Endothelial cell of umbilical vein (primary cell): ENCODE measurements around the gene B3GALT4. TPM values are rescaled to one million over a fixed set of nuclear protein-coding genes. Genes with fewer than 3 reads are reported as not detected.

Experiments used
- BruUV-seq: library from RNA; stranded (reverse); fragments of 400-500 nt; replicated peaks from 2 replicates; lab custom pipeline; 2021; lab: Mats Ljungman, UMichigan
- CTCF ChIA-PET: fragments of 300-600, 350-600 bp; sonication (Branson Sonifier 250); formaldehyde crosslinking; loops from one replicate; lab custom pipeline; 2021; ENCODE audit warnings: antibody characterized with exemption, inconsistent platforms; lab: Charles Lee
- POLR2A ChIA-PET: fragments of 300-600, 350-600 bp; sonication (Branson Sonifier 250); formaldehyde crosslinking; loops from one replicate; lab custom pipeline; 2021; ENCODE audit warnings: antibody characterized with exemption, inconsistent platforms; lab: Charles Lee
- DNase-seq: peaks from one replicate; pipeline ENCODE4 v3.0.0-alpha.2; 2011; ENCODE audit warnings: low read depth, low spot score
- FAIRE-seq: peaks from 2 replicates; lab custom pipeline; 2011; peaks lifted over from hg19 to GRCh38; lab: Jason Lieb, UNC
- H2AFZ ChIP-seq: 2 replicates; pipeline ENCODE4 v1.6.0; 2012; ENCODE audit warnings: low read depth, low read length, control low read depth, inconsistent platforms
- H3K27ac ChIP-seq: 2 replicates; pipeline ENCODE4 v1.5.1; 2011; ENCODE audit warnings: low read depth, mild to moderate bottlenecking, control low read depth, low read length, moderate library complexity; ENCODE audit not compliant: insufficient read depth
- H3K27me3 ChIP-seq, 2 experiments: 2 replicates each; pipeline versions ENCODE4 v1.6.0 to v1.6.1; 2011; ENCODE audit warnings: low read length in 2 of 2, mixed read lengths in 1 of 2; ENCODE audit not compliant: control insufficient read depth in 2 of 2, insufficient read depth in 2 of 2
- H3K36me3 ChIP-seq, 2 experiments: 2 replicates in 1 of 2; 3 replicates in 1 of 2; pipeline ENCODE4 v1.5.1; 2011; ENCODE audit warnings: low read length in 2 of 2, mild to moderate bottlenecking in 1 of 2, moderate library complexity in 1 of 2; ENCODE audit not compliant: control insufficient read depth in 2 of 2, insufficient read depth in 2 of 2; ENCODE audit errors: extremely low read depth in 1 of 2
- H3K4me1 ChIP-seq: 3 replicates; pipeline ENCODE4 v1.5.1; 2011; ENCODE audit warnings: mild to moderate bottlenecking, low read length; ENCODE audit not compliant: control insufficient read depth, insufficient read depth; ENCODE audit errors: extremely low read depth
- H3K4me2 ChIP-seq: 2 replicates; pipeline ENCODE4 v1.6.1; 2011; ENCODE audit warnings: low read length, control low read depth, mixed read lengths; ENCODE audit not compliant: insufficient read depth
- H3K4me3 ChIP-seq, 3 experiments: fragments of 200-600 bp in 1 of 3; sonication (generic), shearing (Covaris generic) in 1 of 3; replicated peaks in 1 of 3; 2 replicates each; pipeline ENCODE4 v1.5.1; 2011 to 2016; ENCODE audit warnings: control low read depth in 3 of 3, low read length in 3 of 3, mild to moderate bottlenecking in 2 of 3, inconsistent platforms in 1 of 3, low read depth in 1 of 3, moderate library complexity in 1 of 3; ENCODE audit not compliant: insufficient read depth in 1 of 3
- H3K79me2 ChIP-seq: 2 replicates; pipeline ENCODE4 v1.6.0; 2012; ENCODE audit warnings: low read length, inconsistent platforms; ENCODE audit not compliant: control insufficient read depth, insufficient read depth
- H3K9ac ChIP-seq: replicated peaks from 2 replicates; pipeline ENCODE3; 2011; ENCODE audit warnings: low read length, control low read depth; ENCODE audit not compliant: insufficient read depth; ENCODE audit errors: extremely low read depth
- H3K9me1 ChIP-seq: replicated peaks from 3 replicates; pipeline ENCODE4 v1.6.0; 2011; ENCODE audit warnings: mild to moderate bottlenecking, low read length; ENCODE audit not compliant: control insufficient read depth, insufficient read depth; ENCODE audit errors: extremely low read depth
- H3K9me3 ChIP-seq: replicated peaks from 2 replicates; pipeline ENCODE4 v1.5.1; 2012; ENCODE audit warnings: low read length, inconsistent platforms; ENCODE audit not compliant: control insufficient read depth, insufficient read depth
- H4K20me1 ChIP-seq: replicated peaks from 2 replicates; pipeline ENCODE3; 2011; ENCODE audit warnings: mild to moderate bottlenecking, low read length; ENCODE audit not compliant: control insufficient read depth, insufficient read depth; ENCODE audit errors: extremely low read depth
- EZH2 ChIP-seq: IDR thresholded peaks from 2 replicates; pipeline ENCODE4 v1.6.1; 2012; ENCODE audit warnings: borderline replicate concordance, low read depth, mild to moderate bottlenecking, moderate library complexity, low read length, inconsistent platforms; ENCODE audit not compliant: severe bottlenecking
- FOS ChIP-seq: IDR thresholded peaks from 2 replicates; pipeline ENCODE4 v1.6.1; 2011; ENCODE audit warnings: mild to moderate bottlenecking, low read length, moderate library complexity, borderline replicate concordance; ENCODE audit not compliant: insufficient read depth
- GATA2 ChIP-seq: IDR thresholded peaks from 2 replicates; pipeline ENCODE4 v1.7.0; 2011; ENCODE audit warnings: low read depth, mild to moderate bottlenecking, moderate library complexity, mixed read lengths, low read length; ENCODE audit not compliant: insufficient read length, insufficient read depth
- JUN ChIP-seq: IDR thresholded peaks from 2 replicates; pipeline ENCODE4 v1.6.1; 2011; ENCODE audit warnings: borderline replicate concordance, low read depth; ENCODE audit not compliant: insufficient read length, insufficient read depth
- MAX ChIP-seq: IDR thresholded peaks from 2 replicates; pipeline ENCODE4 v1.6.1; 2011; ENCODE audit not compliant: insufficient read depth, insufficient read length
- MYC ChIP-seq: IDR thresholded peaks from one replicate; pipeline ENCODE4 v1.6.1; 2011; ENCODE audit warnings: mild to moderate bottlenecking, low read depth, low read length
- POLR2A ChIP-seq: IDR thresholded peaks from 2 replicates; pipeline ENCODE4 v1.6.1; 2012; ENCODE audit warnings: low read depth, mild to moderate bottlenecking, control low read depth, low read length
- POLR2AphosphoS5 ChIP-seq: IDR thresholded peaks from 2 replicates; pipeline ENCODE4 v1.6.1; 2012; ENCODE audit warnings: low read depth, mild to moderate bottlenecking, control low read depth, low read length, moderate library complexity; ENCODE audit not compliant: insufficient read depth
- dilution Hi-C: fragments of 300-500 bp; cut with MboI; formaldehyde crosslinking; loops from one replicate; pipeline ENCODE4 v1.15.0; 2019; ENCODE audit warnings: low sequenced_read_pairs; ENCODE audit not compliant: extremely low pct_ligation_motif_present
- intact Hi-C: fragments of 100-400 bp; cut with micrococcal nuclease; formaldehyde crosslinking; loops from one replicate; pipeline ENCODE4 v1.10.0; 2022
- polyA plus RNA-seq, 4 experiments: library from polyadenylated mRNA; depleted of rRNA in 3 of 4; stranded (reverse) in 3 of 4; unstranded in 1 of 4; fragments of >200 nt; gene quantifications; 2 replicates each; pipeline versions ENCODE4 v1.2.1 to v1.2.3, GENCODE V29; 2011 to 2012; ENCODE audit warnings: missing spikeins in 1 of 4
- total RNA-seq: library from RNA; stranded (reverse); gene quantifications from 2 replicates; pipeline ENCODE4 v1.2.3, GENCODE V29; 2021
- TF ChIP-seq, protein P1 (sequence below), 2 donors: IDR thresholded peaks; 1 replicate in 1 of 2; 2 replicates in 1 of 2; pipeline ENCODE4 v1.5.1; 2011; ENCODE audit warnings: low read length in 2 of 2, mild to moderate bottlenecking in 2 of 2, moderate library complexity in 2 of 2, control low read depth in 1 of 2, inconsistent platforms in 1 of 2, low read depth in 1 of 2; ENCODE audit not compliant: insufficient read depth in 1 of 2; ENCODE audit errors: extremely low read depth in 1 of 2

B3GALT4 gene
- total and polyA plus RNA-seq, 2 donors (not counting 3 experiments of a cell fraction or from before 2014, with no cell fraction given) = 4.5 to 5.6 TPM

GRCh38 chr6:33271117-33271467 is 5.8 kb upstream of the B3GALT4 start:
- Histone ChIP-seq H3K9ac (peak overlapping the region; percentile 90), H4K20me1 (peaks cover 5% of the 10 kb centered on the region), H3K9me3 (no peaks in the 10 kb centered on the region), H3K4me1 (peaks cover 41% of the 10 kb centered on the region), H3K27ac (peak overlapping the region; percentile 85), H3K27me3 (no peaks in the 10 kb centered on the region), H2AFZ (peak overlapping the region; percentile 87), H3K79me2 (peaks cover 48% of the 10 kb centered on the region), H3K36me3 (peaks cover 9 to 31% of the 10 kb centered on the region in 2 experiments), H3K9me1 (no peaks in the 10 kb centered on the region), H3K4me3 (peak overlapping the region; percentile 47 to 96 (median 83)), H3K4me2 (peak overlapping the region; percentile 94)
- intact Hi-C loops = loop anchor here (1.0 to 5.0 kb wide), 4 partner anchors 18 to 156 kb away; partner anchors contain the start of genes PFDN6 and WDR46
- FAIRE-seq (no peak), DNase-seq (no peak)
- CTCF ChIA-PET = interaction anchor here (2.0 to 2.1 kb wide), 2 partner anchors 22 to 28 kb away, joined by 9 read pairs; partner anchors contain the start of gene RGL2
- TSS peak; percentile 77 for BruUV-seq
- POLR2A ChIA-PET = interaction anchor here (0.7 to 1.7 kb wide), 6 partner anchors 18 to 1005 kb away, joined by 5 to 10 read pairs (median 6); partner anchors contain the start of genes PFDN6, WDR46 and ZBTB22
- TF ChIP-seq EZH2 (no peak), GATA2 (no peak), MAX (no peak), FOS (no peak), POLR2A (no peak), POLR2AphosphoS5 (no peak), MYC (no peak), JUN (no peak)
- TF ChIP-seq, protein P1, sequence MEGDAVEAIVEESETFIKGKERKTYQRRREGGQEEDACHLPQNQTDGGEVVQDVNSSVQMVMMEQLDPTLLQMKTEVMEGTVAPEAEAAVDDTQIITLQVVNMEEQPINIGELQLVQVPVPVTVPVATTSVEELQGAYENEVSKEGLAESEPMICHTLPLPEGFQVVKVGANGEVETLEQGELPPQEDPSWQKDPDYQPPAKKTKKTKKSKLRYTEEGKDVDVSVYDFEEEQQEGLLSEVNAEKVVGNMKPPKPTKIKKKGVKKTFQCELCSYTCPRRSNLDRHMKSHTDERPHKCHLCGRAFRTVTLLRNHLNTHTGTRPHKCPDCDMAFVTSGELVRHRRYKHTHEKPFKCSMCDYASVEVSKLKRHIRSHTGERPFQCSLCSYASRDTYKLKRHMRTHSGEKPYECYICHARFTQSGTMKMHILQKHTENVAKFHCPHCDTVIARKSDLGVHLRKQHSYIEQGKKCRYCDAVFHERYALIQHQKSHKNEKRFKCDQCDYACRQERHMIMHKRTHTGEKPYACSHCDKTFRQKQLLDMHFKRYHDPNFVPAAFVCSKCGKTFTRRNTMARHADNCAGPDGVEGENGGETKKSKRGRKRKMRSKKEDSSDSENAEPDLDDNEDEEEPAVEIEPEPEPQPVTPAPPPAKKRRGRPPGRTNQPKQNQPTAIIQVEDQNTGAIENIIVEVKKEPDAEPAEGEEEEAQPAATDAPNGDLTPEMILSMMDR (IDR thresholded peaks at IDR 0.05; ENCODE audit: extremely low read depth in 1 of 2, insufficient read depth in 1 of 2, low read depth in 1 of 2, low read length in 2 of 2) = no peak
- dilution Hi-C loops = no loop called here
